Measurements from ENCODE around the gene DNM2. TPM values are rescaled to one million over a fixed set of nuclear protein-coding genes. Genes with fewer than 3 reads are reported as not detected.

Gene DNM2
- total and polyA plus RNA-seq, 9 of the 15 experiments (the other 6 are each of a cell fraction or from before 2014, with no cell fraction given) = 2.2 to 161 (median 72.6) TPM

DNA sequence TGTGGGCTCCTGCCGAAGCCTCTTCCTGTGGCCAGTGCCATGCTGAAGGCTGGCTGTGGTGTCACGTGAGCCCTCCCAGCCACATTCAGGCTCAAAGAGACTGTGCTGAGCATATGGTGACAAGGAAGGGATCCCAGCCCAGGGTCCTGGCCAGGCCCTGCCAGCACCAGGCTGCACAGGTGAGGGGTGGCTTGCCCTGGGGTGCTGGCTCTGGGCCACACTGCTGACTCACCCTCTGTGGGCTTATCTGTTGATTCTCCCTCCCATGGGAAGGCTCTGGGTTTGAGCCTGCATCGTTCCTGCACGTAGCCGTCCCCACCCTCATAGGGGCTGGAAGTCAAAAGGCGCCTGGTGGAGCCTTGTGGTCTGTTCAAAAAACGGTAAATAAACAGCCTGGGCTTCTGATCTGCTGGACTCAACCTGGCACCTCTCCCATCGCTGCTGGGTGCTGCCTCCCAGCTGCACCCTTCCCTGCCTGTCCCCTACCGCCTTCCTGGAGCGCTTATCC, 31.1 kb downstream of the DNM2 start (continued):
- TF ChIP-seq, protein P1, sequence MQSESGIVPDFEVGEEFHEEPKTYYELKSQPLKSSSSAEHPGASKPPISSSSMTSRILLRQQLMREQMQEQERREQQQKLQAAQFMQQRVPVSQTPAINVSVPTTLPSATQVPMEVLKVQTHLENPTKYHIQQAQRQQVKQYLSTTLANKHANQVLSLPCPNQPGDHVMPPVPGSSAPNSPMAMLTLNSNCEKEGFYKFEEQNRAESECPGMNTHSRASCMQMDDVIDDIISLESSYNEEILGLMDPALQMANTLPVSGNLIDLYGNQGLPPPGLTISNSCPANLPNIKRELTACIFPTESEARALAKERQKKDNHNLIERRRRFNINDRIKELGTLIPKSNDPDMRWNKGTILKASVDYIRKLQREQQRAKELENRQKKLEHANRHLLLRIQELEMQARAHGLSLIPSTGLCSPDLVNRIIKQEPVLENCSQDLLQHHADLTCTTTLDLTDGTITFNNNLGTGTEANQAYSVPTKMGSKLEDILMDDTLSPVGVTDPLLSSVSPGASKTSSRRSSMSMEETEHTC (IDR thresholded peaks at IDR 0.05) = peak; percentile 25; the same call in 1 of the 2 replicates
- TF ChIP-seq, protein P2, sequence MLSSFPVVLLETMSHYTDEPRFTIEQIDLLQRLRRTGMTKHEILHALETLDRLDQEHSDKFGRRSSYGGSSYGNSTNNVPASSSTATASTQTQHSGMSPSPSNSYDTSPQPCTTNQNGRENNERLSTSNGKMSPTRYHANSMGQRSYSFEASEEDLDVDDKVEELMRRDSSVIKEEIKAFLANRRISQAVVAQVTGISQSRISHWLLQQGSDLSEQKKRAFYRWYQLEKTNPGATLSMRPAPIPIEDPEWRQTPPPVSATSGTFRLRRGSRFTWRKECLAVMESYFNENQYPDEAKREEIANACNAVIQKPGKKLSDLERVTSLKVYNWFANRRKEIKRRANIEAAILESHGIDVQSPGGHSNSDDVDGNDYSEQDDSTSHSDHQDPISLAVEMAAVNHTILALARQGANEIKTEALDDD (IDR thresholded peaks at IDR 0.05) = no peak
- TF ChIP-seq PTRF (tag; IDR thresholded peaks at IDR 0.05) (no peak), NFE2 (IDR thresholded peaks at IDR 0.05; ENCODE audit: low read depth) (peak; percentile 92), TCF7L2 (IDR thresholded peaks at IDR 0.05; ENCODE audit: low read depth, low read length) (no peak), PCBP1 (IDR thresholded peaks at IDR 0.05; ENCODE audit: low read depth, low read length, poor library complexity, severe bottlenecking) (no peak), BCL6 (CRISPR knock-in tag; IDR thresholded peaks at IDR 0.05) (no peak), ZNF354B (CRISPR knock-in tag; IDR thresholded peaks at IDR 0.05) (no peak), IFI16 (CRISPR knock-in tag; IDR thresholded peaks at IDR 0.05) (no peak), PHF20 (IDR thresholded peaks at IDR 0.05; ENCODE audit: partially characterized antibody) (no peak), MCM2 (IDR thresholded peaks at IDR 0.05; ENCODE audit: low read depth) (no peak), ELF4 (CRISPR knock-in tag; IDR thresholded peaks at IDR 0.05) (no peak), CBFA2T2 (conservative IDR thresholded peaks at IDR 0.05) (no peak; the same call in 1 of the 2 replicates), EHMT2 (IDR thresholded peaks at IDR 0.05) (no peak)
- TF ChIP-seq, protein P3, sequence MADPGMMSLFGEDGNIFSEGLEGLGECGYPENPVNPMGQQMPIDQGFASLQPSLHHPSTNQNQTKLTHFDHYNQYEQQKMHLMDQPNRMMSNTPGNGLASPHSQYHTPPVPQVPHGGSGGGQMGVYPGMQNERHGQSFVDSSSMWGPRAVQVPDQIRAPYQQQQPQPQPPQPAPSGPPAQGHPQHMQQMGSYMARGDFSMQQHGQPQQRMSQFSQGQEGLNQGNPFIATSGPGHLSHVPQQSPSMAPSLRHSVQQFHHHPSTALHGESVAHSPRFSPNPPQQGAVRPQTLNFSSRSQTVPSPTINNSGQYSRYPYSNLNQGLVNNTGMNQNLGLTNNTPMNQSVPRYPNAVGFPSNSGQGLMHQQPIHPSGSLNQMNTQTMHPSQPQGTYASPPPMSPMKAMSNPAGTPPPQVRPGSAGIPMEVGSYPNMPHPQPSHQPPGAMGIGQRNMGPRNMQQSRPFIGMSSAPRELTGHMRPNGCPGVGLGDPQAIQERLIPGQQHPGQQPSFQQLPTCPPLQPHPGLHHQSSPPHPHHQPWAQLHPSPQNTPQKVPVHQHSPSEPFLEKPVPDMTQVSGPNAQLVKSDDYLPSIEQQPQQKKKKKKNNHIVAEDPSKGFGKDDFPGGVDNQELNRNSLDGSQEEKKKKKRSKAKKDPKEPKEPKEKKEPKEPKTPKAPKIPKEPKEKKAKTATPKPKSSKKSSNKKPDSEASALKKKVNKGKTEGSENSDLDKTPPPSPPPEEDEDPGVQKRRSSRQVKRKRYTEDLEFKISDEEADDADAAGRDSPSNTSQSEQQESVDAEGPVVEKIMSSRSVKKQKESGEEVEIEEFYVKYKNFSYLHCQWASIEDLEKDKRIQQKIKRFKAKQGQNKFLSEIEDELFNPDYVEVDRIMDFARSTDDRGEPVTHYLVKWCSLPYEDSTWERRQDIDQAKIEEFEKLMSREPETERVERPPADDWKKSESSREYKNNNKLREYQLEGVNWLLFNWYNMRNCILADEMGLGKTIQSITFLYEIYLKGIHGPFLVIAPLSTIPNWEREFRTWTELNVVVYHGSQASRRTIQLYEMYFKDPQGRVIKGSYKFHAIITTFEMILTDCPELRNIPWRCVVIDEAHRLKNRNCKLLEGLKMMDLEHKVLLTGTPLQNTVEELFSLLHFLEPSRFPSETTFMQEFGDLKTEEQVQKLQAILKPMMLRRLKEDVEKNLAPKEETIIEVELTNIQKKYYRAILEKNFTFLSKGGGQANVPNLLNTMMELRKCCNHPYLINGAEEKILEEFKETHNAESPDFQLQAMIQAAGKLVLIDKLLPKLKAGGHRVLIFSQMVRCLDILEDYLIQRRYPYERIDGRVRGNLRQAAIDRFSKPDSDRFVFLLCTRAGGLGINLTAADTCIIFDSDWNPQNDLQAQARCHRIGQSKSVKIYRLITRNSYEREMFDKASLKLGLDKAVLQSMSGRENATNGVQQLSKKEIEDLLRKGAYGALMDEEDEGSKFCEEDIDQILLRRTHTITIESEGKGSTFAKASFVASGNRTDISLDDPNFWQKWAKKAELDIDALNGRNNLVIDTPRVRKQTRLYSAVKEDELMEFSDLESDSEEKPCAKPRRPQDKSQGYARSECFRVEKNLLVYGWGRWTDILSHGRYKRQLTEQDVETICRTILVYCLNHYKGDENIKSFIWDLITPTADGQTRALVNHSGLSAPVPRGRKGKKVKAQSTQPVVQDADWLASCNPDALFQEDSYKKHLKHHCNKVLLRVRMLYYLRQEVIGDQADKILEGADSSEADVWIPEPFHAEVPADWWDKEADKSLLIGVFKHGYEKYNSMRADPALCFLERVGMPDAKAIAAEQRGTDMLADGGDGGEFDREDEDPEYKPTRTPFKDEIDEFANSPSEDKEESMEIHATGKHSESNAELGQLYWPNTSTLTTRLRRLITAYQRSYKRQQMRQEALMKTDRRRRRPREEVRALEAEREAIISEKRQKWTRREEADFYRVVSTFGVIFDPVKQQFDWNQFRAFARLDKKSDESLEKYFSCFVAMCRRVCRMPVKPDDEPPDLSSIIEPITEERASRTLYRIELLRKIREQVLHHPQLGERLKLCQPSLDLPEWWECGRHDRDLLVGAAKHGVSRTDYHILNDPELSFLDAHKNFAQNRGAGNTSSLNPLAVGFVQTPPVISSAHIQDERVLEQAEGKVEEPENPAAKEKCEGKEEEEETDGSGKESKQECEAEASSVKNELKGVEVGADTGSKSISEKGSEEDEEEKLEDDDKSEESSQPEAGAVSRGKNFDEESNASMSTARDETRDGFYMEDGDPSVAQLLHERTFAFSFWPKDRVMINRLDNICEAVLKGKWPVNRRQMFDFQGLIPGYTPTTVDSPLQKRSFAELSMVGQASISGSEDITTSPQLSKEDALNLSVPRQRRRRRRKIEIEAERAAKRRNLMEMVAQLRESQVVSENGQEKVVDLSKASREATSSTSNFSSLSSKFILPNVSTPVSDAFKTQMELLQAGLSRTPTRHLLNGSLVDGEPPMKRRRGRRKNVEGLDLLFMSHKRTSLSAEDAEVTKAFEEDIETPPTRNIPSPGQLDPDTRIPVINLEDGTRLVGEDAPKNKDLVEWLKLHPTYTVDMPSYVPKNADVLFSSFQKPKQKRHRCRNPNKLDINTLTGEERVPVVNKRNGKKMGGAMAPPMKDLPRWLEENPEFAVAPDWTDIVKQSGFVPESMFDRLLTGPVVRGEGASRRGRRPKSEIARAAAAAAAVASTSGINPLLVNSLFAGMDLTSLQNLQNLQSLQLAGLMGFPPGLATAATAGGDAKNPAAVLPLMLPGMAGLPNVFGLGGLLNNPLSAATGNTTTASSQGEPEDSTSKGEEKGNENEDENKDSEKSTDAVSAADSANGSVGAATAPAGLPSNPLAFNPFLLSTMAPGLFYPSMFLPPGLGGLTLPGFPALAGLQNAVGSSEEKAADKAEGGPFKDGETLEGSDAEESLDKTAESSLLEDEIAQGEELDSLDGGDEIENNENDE (IDR thresholded peaks at IDR 0.05; ENCODE audit: low read depth, low read length) = no peak
